A673 (cell line): Measurements from ENCODE around the gene ASTN2.

Experiments used
- EZH2 ChIP-seq: fragments of 200-600 bp; sonication (generic); IDR thresholded peaks from 2 replicates; pipeline ENCODE4 v1.6.1; 2017; ENCODE audit warnings: borderline replicate concordance, low read depth, mild to moderate bottlenecking, mixed read lengths, antibody characterized with exemption, low read length; ENCODE audit not compliant: poor library complexity, severe bottlenecking
- TF ChIP-seq, protein P1 (sequence below): fragments of 300-800, 200-600 bp; sonication (generic); conservative IDR thresholded peaks from 2 replicates; pipeline ENCODE4 v1.5.1; 2017; ENCODE audit warnings: low read depth, mild to moderate bottlenecking, antibody characterized with exemption, low read length, moderate library complexity, mixed read lengths

DNA sequence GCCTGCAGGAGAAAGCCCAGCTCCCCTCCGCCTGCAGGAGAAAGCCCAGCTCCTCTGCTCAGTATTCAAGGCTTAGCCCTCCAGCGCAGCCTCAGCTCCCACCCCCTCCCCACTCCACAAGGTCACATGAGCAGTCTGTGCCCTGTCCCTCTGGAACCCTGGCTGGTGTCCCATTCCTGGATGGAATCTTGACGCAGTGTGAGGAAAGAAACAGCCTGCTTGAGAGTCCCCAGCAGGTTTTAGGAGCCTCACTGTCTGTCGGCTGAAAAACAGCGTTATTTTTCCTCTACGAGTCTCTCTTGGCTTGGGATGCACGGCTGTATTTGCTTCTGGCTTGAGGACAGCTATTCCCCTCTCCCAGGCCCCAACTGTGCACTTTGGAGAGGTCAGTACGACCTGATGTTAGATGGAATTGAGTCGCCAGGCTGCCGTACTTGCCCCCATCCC lies 937.9 kb downstream of the ASTN2 start:
- no peak for TF ChIP-seq EZH2
- TF ChIP-seq, protein P1, sequence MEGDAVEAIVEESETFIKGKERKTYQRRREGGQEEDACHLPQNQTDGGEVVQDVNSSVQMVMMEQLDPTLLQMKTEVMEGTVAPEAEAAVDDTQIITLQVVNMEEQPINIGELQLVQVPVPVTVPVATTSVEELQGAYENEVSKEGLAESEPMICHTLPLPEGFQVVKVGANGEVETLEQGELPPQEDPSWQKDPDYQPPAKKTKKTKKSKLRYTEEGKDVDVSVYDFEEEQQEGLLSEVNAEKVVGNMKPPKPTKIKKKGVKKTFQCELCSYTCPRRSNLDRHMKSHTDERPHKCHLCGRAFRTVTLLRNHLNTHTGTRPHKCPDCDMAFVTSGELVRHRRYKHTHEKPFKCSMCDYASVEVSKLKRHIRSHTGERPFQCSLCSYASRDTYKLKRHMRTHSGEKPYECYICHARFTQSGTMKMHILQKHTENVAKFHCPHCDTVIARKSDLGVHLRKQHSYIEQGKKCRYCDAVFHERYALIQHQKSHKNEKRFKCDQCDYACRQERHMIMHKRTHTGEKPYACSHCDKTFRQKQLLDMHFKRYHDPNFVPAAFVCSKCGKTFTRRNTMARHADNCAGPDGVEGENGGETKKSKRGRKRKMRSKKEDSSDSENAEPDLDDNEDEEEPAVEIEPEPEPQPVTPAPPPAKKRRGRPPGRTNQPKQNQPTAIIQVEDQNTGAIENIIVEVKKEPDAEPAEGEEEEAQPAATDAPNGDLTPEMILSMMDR: no peak
